GM12878 (cell line): ENCODE data around the gene PDZRN3. TPM values are rescaled to one million over a fixed set of nuclear protein-coding genes. Genes with fewer than 3 reads are reported as not detected.

Experiments used
- ATAC-seq: fragments of 200-7000 bp; cut with Tn5 transposase; 3 replicates; pipeline ENCODE4 v1.9.1; 2020; ENCODE audit warnings: mild to moderate bottlenecking, moderate library complexity
- BruUV-seq: library from RNA; stranded (reverse); fragments of 400-500 nt; replicated peaks from 2 replicates; lab custom pipeline; 2021; lab: Mats Ljungman, UMichigan
- CTCF ChIA-PET: fragments of 300-600 bp; sonication (Branson Sonifier 250); formaldehyde crosslinking; extraction: SDS; loops from one replicate; lab custom pipeline; 2021; ENCODE audit warnings: inconsistent platforms; lab: Yijun Ruan, JAX
- POLR2A ChIA-PET: fragments of 350-600 bp; formaldehyde crosslinking; extraction: SDS; loops from one replicate; lab custom pipeline; 2021; ENCODE audit warnings: inconsistent platforms; lab: Charles Lee
- RAD21 ChIA-PET: fragments of 300-600 bp; sonication (Branson Sonifier 250); formaldehyde crosslinking; loops from one replicate; lab custom pipeline; 2023; ENCODE audit warnings: antibody characterized with exemption; ENCODE audit not compliant: unreplicated experiment; lab: Charles Lee
- SMC1A ChIA-PET: fragments of 300-600 bp; sonication (Branson Sonifier 250); formaldehyde crosslinking; loops from one replicate; lab custom pipeline; 2023; ENCODE audit not compliant: unreplicated experiment, uncharacterized antibody; lab: Charles Lee
- DNase-seq: peaks from one replicate; pipeline ENCODE4 v3.0.0-alpha.2; 2011; ENCODE audit warnings: low read depth, low spot score
- FAIRE-seq: peaks from 3 replicates; lab custom pipeline; 2011; peaks lifted over from hg19 to GRCh38; lab: Jason Lieb, UNC
- H2AFZ ChIP-seq: 2 replicates; pipeline ENCODE4 v1.6.0; 2011; ENCODE audit warnings: low read depth, low read length, control low read depth; ENCODE audit not compliant: control insufficient read depth
- H3K27ac ChIP-seq: 2 replicates; pipeline ENCODE4 v1.5.1; 2011; ENCODE audit warnings: control low read depth; ENCODE audit not compliant: control insufficient read depth, insufficient read depth
- H3K27me3 ChIP-seq, 2 experiments: replicated peaks in 1 of 2; 2 replicates each; pipeline versions ENCODE4 v1.6.0 to v1.6.1; 2011; ENCODE audit warnings: low read length in 1 of 2; ENCODE audit not compliant: control insufficient read depth in 2 of 2, insufficient read depth in 2 of 2
- H3K36me3 ChIP-seq, 2 experiments: 2 replicates each; pipeline ENCODE4 v1.5.1; 2011; ENCODE audit warnings: low read length in 1 of 2; ENCODE audit not compliant: control insufficient read depth in 2 of 2, insufficient read depth in 2 of 2
- H3K4me1 ChIP-seq: 2 replicates; pipeline ENCODE4 v1.6.1; 2011; ENCODE audit warnings: mild to moderate bottlenecking, low read length, moderate library complexity, mixed read lengths; ENCODE audit not compliant: control insufficient read depth, insufficient read depth
- H3K4me2 ChIP-seq: 2 replicates; pipeline ENCODE4 v1.6.0; 2011; ENCODE audit warnings: control low read depth; ENCODE audit not compliant: control insufficient read depth, insufficient read depth
- H3K4me3 ChIP-seq: fragments of 200-600 bp; sonication (generic); 2 replicates; pipeline ENCODE4 v1.5.1; 2016
- H3K79me2 ChIP-seq: 2 replicates; pipeline ENCODE4 v1.6.0; 2011; ENCODE audit warnings: low read length; ENCODE audit not compliant: control insufficient read depth, insufficient read depth
- H3K9ac ChIP-seq: 2 replicates; pipeline ENCODE4 v1.8.0; 2011; ENCODE audit warnings: low read length, control low read depth, mixed read lengths; ENCODE audit not compliant: control insufficient read depth, insufficient read depth
- H3K9me3 ChIP-seq: replicated peaks from 3 replicates; pipeline ENCODE4 v1.5.1; 2011; ENCODE audit warnings: mild to moderate bottlenecking, low read length; ENCODE audit not compliant: control insufficient read depth, insufficient read depth
- H4K20me1 ChIP-seq: 2 replicates; pipeline ENCODE4 v1.6.0; 2011; ENCODE audit not compliant: control insufficient read depth, insufficient read depth
- DPF2 ChIP-seq: fragments of 450-650 bp; IDR thresholded peaks from 2 replicates; pipeline ENCODE4 v1.6.1; 2017; ENCODE audit warnings: mild to moderate bottlenecking
- EP300 ChIP-seq, 2 experiments: fragments of 150-350 bp in 1 of 2; IDR thresholded peaks; 2 replicates each; pipeline ENCODE4 v1.6.1; 2011 to 2012; ENCODE audit warnings: low read depth in 2 of 2, low read length in 2 of 2, borderline replicate concordance in 1 of 2, improper control_type of control experiment in 1 of 2, inconsistent platforms in 1 of 2; ENCODE audit not compliant: control insufficient read depth in 1 of 2
- HDAC2 ChIP-seq: fragments of 200-600 bp; sonication (generic); IDR thresholded peaks from 2 replicates; pipeline ENCODE4 v1.6.1; 2017
- POLR2AphosphoS2 ChIP-seq: IDR thresholded peaks from 2 replicates; pipeline ENCODE4 v1.6.1; 2011; ENCODE audit warnings: low read depth, mild to moderate bottlenecking, low read length, improper control_type of control experiment, moderate library complexity
- RBBP5 ChIP-seq: fragments of 200-600 bp; sonication (generic); conservative IDR thresholded peaks from 2 replicates; pipeline ENCODE4 v1.6.1; 2016
- SPI1 ChIP-seq: IDR thresholded peaks from 2 replicates; pipeline ENCODE4 v1.6.1; 2011; ENCODE audit warnings: low read depth, mild to moderate bottlenecking, low read length, moderate library complexity, borderline replicate concordance; ENCODE audit not compliant: insufficient read depth
- SUZ12 ChIP-seq: fragments of 200-600 bp; sonication (generic); IDR thresholded peaks from one replicate; pipeline ENCODE4 v1.6.1; 2018; ENCODE audit warnings: antibody characterized with exemption, mild to moderate bottlenecking; ENCODE audit not compliant: unreplicated experiment
- WGBS: methylation state at CpG from one replicate; pipeline ENCODE4 v1.1.6; 2016; ENCODE audit warnings: low lambda C conversion rate; ENCODE audit not compliant: insufficient replicate concordance, insufficient coverage; ENCODE audit errors: missing lambda C conversion rate; 5-methylcytosine and 5-hydroxymethylcytosine counted together
- in situ Hi-C: fragments of 300-500 bp; cut with MboI; formaldehyde crosslinking; loops from 9 replicates; pipeline ENCODE4 v1.14.3; 2018; ENCODE audit warnings: mixed read lengths
- intact Hi-C: fragments of 100-400 bp; cut with micrococcal nuclease; formaldehyde crosslinking; loops from one replicate; pipeline ENCODE4 v1.14.2; 2022; ENCODE audit not compliant: unreplicated experiment
- polyA plus RNA-seq, 11 experiments: library from polyadenylated mRNA; depleted of rRNA in 4 of 11; unstranded in 6 of 11; stranded (reverse) in 5 of 11; fragments of >200 nt; fragmentation: Nextera tagmentation in 4 of 11; fragmentation: Illumina TruSeq in 1 of 11; extraction: Ambion mirVana in 4 of 11; extraction: Trizol in 1 of 11; gene quantifications; 1 replicate in 1 of 11; 2 replicates in 10 of 11; pipeline versions ENCODE4 v1.2.1 to v1.2.3, GENCODE V29; 2011 to 2016; ENCODE audit warnings: inconsistent platforms in 2 of 11, missing spikeins in 2 of 11, low read depth in 1 of 11
- total RNA-seq, 4 experiments: library from RNA; depleted of rRNA in 3 of 4; stranded (reverse); fragments of >200 nt in 3 of 4; fragmentation: Illumina TruSeq in 1 of 4; extraction: Trizol in 1 of 4; gene quantifications; 2 replicates each; pipeline versions ENCODE4 v1.2.1 to v1.2.3, GENCODE V29; 2013 to 2021
- TF ChIP-seq, protein P1 (sequence below): fragments of 150-350 bp; IDR thresholded peaks from 2 replicates; pipeline ENCODE4 v1.6.1; 2014; ENCODE audit warnings: mild to moderate bottlenecking, low read depth, low read length
- TF ChIP-seq, protein P2 (sequence below): fragments of 450-650 bp; IDR thresholded peaks from 2 replicates; pipeline ENCODE4 v1.6.1; 2017; ENCODE audit warnings: mild to moderate bottlenecking, low read depth, inconsistent platforms; ENCODE audit not compliant: poor library complexity, severe bottlenecking

PDZRN3 gene
- total and polyA plus RNA-seq, 10 of the 15 experiments (the other 5 are each of a cell fraction or from before 2014, with no cell fraction given), result 0.07 to 0.37 (median 0.12) TPM; not detected in 6

DNA sequence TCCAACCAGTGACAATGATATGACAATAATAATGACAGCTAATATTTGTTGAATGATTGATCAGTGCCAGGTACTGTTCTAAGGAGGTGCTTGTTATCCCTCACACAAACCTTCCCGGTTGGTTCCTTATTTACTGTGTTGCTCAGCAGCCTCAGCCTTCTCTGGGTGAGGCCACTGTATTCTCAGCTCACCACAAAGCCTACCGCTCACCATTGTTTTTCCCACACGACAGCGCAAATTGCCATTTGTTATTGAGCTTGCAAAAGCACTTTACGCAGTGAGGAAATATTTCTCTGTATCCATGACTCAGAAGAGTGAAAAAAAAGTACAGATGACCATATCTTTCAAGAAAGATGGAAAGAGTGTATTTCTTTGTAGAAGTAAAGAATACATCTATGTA is 49.5 kb upstream of the PDZRN3 start:
- H2AFZ ChIP-seq, result no peak overlapping the region
- SMC1A ChIA-PET, result no interaction called here
- in situ Hi-C loops, result no loop called here

More for the DNA sequence above, 49.5 kb upstream of the PDZRN3 start:
- CTCF ChIA-PET, result no interaction called here
- POLR2A ChIA-PET, result no interaction called here
- FAIRE-seq (no peak), ATAC-seq (no peak), DNase-seq (no peak)
- Histone ChIP-seq H3K4me3 (no peak overlapping the region), H3K27ac (no peak overlapping the region), H3K27me3 (no peaks in the 10 kb centered on the region; a peak in 1 of 4 replicates), H3K4me2 (no peak overlapping the region), H4K20me1 (no peaks in the 10 kb centered on the region), H3K9ac (no peak overlapping the region), H3K4me1 (no peaks in the 10 kb centered on the region), H3K9me3 (no peaks in the 10 kb centered on the region), H3K36me3 (no peaks in the 10 kb centered on the region), H3K79me2 (no peaks in the 10 kb centered on the region)
- TF ChIP-seq EP300 (IDR thresholded peaks at IDR 0.05; ENCODE audit: borderline replicate concordance in 1 of 2, control insufficient read depth in 1 of 2, low read depth in 2 of 2, low read length in 2 of 2) (no peak), SUZ12 (no peak), POLR2AphosphoS2 (no peak), HDAC2 (no peak), SPI1 (no peak), DPF2 (no peak), RBBP5 (no peak)
- TF ChIP-seq, protein P1, sequence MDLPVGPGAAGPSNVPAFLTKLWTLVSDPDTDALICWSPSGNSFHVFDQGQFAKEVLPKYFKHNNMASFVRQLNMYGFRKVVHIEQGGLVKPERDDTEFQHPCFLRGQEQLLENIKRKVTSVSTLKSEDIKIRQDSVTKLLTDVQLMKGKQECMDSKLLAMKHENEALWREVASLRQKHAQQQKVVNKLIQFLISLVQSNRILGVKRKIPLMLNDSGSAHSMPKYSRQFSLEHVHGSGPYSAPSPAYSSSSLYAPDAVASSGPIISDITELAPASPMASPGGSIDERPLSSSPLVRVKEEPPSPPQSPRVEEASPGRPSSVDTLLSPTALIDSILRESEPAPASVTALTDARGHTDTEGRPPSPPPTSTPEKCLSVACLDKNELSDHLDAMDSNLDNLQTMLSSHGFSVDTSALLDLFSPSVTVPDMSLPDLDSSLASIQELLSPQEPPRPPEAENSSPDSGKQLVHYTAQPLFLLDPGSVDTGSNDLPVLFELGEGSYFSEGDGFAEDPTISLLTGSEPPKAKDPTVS, result no peak
- TF ChIP-seq, protein P2, sequence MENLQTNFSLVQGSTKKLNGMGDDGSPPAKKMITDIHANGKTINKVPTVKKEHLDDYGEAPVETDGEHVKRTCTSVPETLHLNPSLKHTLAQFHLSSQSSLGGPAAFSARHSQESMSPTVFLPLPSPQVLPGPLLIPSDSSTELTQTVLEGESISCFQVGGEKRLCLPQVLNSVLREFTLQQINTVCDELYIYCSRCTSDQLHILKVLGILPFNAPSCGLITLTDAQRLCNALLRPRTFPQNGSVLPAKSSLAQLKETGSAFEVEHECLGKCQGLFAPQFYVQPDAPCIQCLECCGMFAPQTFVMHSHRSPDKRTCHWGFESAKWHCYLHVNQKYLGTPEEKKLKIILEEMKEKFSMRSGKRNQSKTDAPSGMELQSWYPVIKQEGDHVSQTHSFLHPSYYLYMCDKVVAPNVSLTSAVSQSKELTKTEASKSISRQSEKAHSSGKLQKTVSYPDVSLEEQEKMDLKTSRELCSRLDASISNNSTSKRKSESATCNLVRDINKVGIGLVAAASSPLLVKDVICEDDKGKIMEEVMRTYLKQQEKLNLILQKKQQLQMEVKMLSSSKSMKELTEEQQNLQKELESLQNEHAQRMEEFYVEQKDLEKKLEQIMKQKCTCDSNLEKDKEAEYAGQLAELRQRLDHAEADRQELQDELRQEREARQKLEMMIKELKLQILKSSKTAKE, result no peak
- BruUV-seq, result no TSS peak
- 59% methylated on average over 5 of the region's 5 CpGs for WGBS
- RAD21 ChIA-PET, result no interaction called here
- intact Hi-C loops, result no loop called here
